Stimulated activated CD8-positive, alpha-beta memory T cell treated with anti-CD3 and anti-CD28 coated beads, Interleukin-15, amount 100 ng/mL, for 4 hours (primary cell): Measurements from ENCODE around the gene DNAH9.

ENCODE experiments used
- DNase-seq, 2 donors: peaks; one replicate each; pipeline ENCODE4 v3.0.0-alpha.2; 2020; ENCODE audit warnings: low read depth in 2 of 2

The DNAH9 gene

DNA sequence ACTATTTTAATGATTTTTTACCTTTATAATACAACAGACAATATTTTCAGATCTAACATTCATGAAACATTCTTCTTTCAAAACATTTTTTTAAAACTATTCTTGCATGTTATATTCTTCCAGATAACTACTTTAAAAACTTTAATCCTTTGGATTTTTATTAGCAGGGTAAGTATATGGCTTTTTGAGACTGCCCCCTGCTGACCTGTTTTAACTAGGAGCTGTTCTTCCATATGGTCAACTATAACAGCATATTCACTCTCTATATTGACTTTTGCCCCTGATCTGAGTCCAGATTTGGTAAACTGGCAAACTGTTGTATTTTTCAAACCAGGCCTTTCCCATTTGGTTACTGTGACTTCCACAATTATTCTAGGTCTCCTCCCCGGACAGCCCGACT lies 382.5 kb downstream of the DNAH9 start:
- no peak for DNase-seq

DNA sequence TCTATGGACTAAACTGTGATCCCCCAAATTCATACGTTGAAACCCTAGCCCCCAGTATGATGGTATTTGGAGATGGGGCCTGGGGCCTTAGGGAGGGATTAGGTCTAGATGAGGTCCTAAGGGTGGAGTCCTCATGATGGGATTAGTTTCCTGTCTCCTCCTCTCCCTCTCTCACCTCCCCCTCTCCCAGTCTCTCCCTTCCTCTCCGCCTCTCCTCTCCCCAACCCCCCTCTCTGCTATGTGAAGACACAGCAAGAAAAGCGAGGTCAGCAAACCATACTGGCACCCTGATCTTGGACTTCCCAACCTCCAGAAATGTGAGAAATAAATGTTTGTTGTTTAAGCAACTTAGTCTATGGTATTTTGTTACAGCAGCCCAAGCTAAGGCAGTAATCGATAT lies 383.6 kb downstream of the DNAH9 start:
- no peak for DNase-seq

DNA sequence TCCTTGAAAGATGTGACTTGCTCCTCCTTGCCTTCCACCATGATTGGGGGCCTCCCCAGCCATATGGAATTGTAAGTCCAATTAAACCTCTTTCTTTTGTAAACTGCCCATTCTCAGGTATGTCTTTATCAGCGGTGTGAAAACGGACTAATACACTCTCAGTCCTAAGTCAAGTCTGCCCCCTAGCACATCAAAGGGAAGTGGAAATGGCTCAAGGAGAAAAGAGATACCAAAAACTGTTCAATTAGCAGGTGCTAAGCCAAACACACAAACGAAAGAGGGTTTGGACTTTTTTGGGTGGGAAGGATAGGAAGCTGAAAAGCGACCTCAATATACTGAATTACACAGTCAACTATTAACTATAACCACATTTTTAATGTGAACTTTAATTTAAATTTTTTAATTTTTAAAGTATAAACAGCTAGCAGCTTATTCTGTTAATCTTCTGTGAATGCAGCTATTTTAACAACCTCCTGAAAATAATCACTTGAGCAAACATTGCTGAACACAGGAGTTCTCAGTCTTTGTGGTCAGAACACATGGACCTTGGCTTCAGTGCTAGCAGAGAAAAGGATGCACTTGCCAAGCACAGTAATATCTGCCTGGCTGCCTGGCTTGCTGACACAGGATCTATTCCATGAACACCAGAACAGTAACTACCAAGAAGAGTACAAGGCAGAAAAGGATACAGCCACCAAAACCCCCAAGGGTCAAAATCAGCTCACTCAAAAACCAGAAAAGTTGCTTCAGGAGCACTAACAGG lies 388.1 kb downstream of the DNAH9 start:
- no peak for DNase-seq

DNA sequence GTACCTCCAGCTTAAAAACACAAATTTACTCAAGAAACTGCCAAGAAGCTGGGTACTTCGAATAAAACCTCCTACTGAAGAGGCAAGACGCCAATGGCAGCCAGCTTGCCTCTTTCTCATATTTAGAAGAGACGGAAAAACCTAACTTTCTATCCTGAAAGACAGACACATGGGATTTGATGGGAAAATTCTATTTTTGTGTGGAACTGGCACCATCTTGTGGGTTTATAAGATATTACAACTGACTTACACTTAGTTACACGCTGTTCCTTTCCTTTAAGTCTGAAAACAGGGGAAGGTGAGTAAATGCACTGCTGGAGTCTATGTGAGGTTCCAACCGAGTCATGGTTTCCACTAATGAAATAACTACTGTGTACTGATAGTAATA lies 388.7 kb downstream of the DNAH9 start:
- no peak for DNase-seq

DNA sequence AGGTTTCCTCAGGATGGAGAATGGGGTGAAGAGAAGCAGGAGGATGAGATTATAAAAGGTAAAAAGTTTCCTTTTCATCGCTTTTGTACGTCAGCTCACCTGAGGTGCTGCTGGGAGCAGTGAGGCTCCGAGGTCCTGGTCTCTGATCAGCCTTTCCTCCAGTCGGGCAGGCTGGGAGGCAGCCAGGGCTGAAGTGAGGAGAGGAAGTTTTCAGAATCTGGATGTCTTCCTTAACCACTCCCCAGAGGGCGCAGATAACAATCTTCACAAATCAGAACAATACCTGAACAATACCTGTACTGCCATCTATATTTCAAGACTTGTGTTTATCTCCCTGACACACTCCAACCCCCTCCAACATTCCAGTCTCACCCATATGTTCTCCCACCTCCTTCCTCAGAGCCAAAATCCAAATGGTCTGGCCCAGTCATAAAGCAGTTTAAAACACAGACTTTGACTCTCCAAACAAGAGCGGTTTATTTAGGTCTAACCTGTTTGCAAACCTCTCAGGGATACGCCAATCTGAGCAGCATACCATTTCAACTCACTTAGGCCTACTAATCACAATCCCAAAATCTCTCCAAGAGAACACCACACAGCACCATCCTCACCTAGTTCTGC lies 392.2 kb downstream of the DNAH9 start:
- no peak for DNase-seq

DNA sequence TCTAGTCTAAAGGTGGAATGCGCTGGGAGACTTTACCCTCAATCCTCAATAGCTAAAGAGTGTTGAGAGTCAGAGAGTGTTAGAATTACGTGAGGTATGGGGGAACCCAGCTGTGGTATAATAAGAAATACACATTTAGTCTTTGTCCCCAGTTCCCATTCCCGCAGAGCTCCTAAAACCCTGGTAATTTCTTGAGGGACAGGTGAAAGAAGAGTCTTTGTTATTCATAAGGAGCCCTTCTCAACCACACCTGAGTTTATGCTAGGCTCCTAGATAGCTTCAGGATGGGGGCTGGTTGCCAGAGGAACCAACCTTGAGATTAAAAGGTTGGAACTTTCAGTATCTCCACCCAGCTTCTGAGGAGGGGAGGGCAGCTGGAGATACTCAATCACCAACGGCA lies 393.2 kb downstream of the DNAH9 start:
- no peak for DNase-seq

DNA sequence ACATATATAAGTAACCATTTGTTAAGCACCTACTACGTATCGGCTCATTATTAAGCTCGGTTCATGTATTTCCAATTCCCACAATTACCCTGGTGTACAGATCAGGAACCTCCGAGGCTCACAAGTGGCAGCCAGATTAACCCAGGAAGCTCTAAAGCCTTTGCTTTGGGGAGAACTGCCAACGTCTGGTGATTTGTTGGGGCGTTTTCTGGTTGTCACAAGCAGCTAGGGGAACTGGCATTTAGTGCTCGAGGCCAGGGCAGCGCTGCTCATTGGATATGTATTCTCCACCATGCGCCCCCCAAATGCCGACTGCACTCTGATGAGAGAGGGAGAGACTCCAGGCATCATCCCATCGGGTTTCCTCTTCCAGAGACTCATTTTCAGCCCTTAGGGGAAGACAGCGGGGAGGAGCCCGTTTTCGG lies 398.5 kb downstream of the DNAH9 start:
- peak in 1 of 2 donors; percentile 20 for DNase-seq

DNA sequence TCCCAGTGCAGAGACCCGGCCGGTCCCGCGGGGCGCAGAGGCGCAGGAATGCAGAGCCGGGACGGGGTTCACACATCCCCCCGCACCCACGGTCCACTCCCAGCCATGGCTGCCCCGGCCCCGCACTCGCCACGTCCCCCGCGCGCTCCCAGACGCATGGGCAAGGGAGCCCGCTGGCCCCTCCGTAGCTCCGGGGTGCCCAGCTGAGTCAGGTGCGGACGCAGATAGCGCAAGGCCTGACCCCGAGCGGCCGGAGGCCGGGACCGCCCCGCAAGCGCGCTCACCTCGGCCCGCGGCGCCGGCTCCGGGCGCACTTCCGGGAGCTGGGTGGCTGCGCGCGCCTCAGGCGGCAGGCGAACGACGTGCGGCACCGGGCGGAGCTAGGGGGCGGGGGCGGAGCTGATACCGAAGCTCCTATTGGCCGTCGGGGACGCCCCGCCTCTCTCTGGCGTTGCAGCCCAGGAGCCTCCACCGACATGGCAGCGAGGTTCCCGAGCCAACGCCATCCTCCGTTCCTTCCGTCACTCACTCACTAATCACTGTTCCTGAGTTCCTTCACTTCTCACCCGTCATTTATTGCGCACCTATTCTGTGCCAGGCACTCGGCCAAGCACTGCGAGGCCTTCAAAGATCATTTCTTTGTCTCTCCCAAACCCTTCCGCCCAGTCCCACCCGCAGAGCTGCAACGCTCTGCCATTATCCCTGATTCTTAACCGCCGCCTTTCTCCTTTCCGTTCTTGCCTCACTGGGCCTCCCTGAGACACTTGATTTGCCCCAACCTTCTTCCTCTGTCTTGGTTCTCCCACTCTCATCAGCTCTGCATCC lies 399.1 kb downstream of the DNAH9 start, which contains the start of gene ZNF18:
Gene ZNF18 (minus strand): TSS at position 329 of the 825 bp plus-strand sequence. CDS start 4,646 bp downstream, outside the sequence.
- DNase-seq: peak; percentile 91 to 95

DNA sequence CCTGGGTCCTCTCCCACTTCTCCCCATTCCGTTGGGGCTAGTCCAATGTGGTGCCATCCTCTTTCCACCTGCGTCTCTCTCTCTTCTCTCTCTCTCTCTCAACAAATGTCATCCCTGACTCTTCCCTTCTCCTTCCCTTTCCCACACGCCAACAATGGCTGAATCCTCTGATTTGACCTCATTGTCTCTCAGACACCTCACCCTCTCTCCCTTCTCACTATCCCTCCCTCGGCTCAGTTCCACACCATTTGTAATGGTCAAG lies 399.6 kb downstream of the DNAH9 start:
- no peak for DNase-seq

DNA sequence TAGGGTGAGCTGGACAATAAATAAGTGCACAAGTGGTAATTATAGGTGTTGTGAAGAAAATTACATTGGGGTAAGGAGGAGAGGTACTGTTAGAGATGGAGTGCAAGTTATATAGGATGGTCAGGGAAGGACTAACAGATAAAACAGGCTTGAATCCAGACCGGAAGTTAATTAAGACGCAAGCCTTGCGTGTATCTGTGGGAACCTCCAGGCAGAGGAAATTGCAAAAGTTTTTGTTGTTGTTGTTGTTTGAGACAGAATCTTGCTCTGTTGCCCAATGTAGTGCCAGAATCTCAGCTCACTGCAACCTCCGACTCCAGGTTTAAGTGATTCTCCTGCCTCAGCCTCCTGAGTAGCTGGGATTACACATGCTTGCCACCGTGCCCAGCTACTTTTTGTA lies 401.4 kb downstream of the DNAH9 start:
- no peak for DNase-seq

DNA sequence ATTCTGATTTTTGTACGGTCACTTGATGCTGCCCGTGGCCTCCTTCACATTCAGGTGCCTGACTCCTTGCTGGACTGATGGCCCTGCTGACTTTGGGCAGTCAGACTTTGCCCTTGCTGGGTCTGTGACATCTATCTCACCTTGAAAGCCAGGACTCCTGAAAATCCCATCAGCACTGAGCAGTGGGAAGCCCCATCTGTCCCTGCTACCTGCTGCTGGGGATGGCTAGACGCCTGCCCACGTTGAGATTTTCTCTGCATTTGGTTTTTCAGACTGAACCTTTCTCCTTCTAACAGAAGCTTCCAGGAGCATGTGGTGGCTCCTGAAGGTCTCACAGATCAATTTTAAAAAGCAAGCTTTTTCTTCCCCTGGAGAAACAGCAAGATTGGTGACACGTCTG lies 409.2 kb downstream of the DNAH9 start:
- no peak for DNase-seq
